Right lung (tissue), 5 donors: ENCODE results near the gene ANKRD33B. TPM values are rescaled to one million over a fixed set of nuclear protein-coding genes. Genes with fewer than 3 reads are reported as not detected.
A peak's percentile ranks its signal among the peaks of the same experiment; 100 is the strongest.
"Not testable (repeated sequence)": the region's sequence is repeated elsewhere in the genome, so short reads cannot be mapped to it uniquely, and the experiment has no call there.

Experiments used
- DNase-seq, 2 donors: peaks; one replicate each; pipeline ENCODE4 v3.0.0-alpha.2; 2013
- polyA plus RNA-seq, 5 donors: library from polyadenylated mRNA; unstranded; fragments of 120-200 nt; gene quantifications; one replicate each; pipeline versions ENCODE4 v1.2.1 to v1.2.3, GENCODE V29; 2013; ENCODE audit warnings: inconsistent platforms in 1 of 5, low replicate concordance in 1 of 5; ENCODE audit not compliant: insufficient read length in 5 of 5, insufficient read depth in 1 of 5

ANKRD33B gene
- polyA plus RNA-seq, 5 donors: 0.53 to 0.78 (median 0.58) TPM

DNA sequence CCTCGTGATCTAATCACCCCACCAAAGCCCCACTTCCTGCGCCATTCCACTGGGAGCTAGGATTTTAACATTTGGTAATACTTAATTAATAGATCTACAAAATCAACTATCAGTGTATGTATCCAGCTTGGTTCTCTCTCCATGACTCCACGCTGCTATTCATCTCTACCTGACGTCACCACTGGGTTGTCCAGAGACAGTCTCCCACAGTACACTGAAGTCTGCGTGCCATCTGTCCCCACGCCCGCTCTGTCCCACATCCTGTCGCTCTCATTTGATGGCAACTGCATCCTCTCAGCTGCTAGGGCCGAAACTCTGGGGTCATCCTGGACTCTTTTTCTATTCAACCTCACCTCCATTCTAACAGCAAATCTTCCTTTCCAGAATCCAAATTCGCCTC is 53.2 kb downstream of the ANKRD33B start:
- no peak for DNase-seq

DNA sequence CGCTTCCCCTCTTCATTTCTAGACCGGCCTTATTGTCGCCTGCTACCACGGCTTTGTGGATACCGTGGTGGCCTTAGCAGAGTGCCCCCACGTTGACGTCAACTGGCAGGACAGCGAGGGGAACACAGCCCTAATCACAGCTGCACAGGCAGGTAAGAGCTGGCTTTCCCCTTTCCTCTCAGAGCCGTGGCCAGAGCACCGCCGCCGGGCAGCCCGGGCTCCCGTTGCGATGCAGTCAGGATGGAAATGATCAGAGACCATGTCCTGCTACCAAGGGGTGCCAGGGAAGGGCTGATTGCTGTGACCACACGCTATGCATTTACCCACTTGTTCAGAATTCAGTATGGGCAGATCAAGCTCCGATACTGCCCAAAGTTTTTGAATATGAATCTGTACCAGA is 54.4 kb downstream of the ANKRD33B start:
- DNase-seq: no peak

DNA sequence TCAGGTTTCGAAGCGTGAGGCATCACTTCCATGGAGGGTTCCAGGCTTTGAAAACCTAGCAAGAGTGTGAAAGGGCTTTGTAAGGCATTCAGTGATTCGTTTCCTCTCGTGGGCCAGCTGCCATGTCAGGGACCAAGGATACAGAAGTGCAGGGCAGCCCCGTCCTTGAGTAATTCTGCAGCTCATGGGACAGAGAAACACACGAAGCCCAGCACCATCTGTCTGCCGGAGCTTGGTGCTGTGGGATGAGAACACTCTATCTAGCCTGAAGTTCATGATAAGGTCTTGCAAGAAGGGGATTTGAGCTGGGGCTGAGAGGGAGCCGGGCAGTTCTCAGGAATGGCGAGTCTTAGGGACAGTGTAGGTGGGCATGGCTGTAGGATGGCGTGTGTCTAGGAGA is 55.8 kb downstream of the ANKRD33B start:
- DNase-seq: no peak

DNA sequence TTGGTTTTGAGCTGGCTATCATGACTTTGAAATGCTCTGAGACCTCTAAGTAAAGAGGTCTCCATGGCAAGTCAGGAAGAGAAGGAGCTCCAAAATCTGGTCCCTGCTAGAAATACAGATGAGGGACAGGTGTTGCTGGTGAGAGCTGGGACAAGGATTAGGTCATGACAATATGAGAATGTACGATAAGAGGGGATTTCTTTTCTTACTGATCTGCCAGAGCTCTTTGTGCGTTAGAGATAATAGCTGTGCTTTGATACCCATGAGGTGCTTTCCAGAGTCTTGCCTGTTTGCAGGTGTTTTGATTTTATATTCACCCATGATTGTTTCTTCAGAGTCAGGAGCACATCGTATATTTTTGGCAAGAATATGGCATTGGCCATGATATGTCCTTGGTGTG is 56.5 kb downstream of the ANKRD33B start:
- DNase-seq: no peak

DNA sequence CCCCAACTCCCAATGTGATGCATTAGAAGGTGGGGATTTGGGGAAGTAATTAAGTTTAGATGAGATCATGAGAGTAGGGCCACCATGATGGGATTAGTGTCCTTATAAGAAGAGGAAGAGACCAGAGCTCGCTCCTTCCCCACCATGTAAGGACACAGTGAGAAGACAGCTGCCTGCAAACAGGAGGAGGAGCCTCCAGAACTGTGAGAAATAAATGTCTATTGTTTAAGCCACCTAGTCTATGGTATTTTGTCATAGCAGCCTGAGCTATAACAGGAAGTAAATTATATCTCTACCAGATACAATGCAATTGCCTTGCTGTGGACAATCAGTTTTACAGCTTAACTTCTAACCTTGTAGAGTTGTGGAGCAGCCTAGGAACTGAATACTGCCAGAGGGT is 58.0 kb downstream of the ANKRD33B start:
- no peak for DNase-seq

DNA sequence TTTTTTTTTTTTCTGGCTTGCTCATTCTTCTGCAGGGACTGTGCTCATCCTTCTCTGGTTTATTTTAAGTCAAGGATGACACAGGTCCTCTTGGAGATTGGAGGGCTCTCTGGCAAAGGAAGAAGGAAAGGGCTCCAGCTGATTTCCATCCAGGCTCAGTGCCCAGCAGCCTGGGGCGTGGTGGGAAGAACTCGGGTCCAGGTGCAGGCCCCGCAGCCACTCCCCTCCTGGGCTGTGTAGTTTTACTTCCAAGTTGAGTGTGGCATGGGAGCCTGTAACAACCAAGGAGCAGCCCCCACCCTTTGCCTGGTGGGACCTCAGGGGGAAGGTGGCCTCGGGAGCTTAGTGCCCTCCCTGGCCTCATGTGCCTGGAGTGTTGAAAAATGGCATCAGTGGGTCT is 58.9 kb downstream of the ANKRD33B start:
- no peak for DNase-seq

DNA sequence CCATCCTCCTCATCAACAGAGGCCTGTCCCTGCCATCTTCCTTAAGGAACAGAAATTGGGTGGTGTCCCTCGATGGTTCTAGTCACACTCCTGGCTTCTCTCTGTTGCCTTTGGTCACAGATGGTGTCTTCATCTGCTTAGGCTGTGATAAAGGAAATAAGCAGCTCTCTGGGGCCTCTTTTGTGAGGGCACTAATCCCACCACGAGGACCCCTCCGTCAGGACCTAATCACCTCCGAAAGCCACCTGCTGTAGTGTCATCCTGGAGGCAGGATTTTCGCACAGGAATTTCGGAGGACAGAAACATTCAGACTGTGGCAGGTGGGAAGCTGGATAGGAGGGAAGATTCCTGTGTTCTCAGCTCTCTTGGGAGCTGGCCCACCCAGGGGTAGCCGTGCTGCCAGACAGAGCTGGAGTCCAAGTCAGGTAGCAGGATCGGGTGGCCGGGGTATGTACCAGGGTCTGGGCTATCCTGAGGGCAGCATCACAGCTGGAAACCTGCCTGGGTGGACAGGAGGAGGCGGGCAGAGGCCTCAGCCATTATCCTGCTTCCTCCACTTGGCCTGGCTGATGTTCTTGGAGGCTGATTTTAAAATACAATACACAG is 59.5 kb downstream of the ANKRD33B start:
- DNase-seq: no peak

DNA sequence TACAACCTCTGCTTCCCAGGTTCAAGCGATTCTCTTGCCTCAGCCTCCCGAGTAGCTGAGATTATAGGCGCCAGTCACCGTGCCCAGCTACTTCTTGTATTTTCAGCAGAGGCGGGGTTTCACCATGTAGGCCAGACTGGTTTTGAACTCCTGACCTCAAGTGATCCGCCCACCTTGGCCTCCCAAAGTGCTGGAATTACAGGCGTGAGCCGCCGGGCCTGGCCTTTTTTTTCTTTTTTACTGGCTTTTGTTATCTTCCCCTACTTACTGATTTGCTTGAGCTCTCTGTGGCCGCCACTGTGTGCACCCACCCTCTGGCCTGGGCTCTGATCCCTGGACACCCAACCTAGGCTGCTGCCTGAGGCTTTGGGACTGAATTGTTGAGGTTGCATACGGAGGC is 60.3 kb downstream of the ANKRD33B start:
- no peak for DNase-seq

DNA sequence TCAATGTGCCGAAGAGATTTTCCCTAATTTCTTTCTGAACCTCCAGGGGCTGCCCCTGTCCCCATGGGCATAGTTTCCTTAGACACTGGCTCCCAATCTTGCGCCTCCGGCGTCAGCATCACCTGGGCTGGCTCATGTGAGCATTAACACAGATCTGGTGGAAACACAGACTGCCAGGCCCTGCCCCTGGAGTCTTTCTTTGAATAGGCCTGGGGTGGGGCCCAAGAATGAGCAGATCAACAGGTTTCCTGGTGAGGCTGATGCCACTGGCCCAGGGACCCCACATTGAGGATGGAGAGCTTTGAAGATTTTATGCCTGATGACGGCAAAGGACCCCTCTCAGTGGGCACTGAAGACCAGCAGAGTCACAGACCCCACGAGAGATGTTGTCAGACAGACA is 60.8 kb downstream of the ANKRD33B start:
- DNase-seq: no peak

DNA sequence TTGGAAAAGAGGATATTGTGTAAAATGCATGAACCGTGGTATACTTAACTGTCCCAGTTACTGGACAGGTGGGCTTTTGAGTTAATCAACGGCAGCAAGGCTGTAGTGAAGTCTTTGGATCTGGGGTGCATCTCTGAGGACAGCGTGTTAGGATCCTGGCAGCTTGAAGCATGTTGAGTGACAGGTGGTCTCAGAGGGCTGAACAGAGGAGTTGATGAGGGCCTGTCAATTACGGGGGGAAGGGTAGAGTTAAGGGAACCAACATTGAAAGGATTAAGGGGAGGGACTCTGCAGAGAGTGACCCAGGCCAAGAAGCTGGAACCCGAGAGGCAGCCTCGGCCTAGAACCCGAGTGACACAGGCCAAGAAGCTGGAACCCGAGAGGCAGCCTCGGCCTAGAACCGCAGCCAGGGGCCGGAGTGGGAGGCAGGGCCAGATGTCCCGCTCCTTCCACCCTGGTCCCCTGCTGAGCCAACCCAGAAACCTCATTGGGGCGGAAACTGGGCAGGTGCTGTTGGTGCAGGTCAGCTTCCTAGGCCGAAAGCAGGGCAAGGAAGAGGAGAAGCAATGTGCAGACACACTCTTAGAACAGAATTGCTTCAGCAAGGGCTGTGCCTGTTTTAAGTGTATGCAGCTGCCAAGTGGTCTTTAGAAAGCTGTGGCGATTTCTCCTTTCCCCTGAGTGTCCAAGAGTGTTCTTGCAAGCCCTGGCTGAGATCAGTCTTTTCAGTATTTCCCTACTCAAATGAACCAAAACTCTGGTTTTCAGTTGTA is 62.0 kb downstream of the ANKRD33B start:
- no peak for DNase-seq

DNA sequence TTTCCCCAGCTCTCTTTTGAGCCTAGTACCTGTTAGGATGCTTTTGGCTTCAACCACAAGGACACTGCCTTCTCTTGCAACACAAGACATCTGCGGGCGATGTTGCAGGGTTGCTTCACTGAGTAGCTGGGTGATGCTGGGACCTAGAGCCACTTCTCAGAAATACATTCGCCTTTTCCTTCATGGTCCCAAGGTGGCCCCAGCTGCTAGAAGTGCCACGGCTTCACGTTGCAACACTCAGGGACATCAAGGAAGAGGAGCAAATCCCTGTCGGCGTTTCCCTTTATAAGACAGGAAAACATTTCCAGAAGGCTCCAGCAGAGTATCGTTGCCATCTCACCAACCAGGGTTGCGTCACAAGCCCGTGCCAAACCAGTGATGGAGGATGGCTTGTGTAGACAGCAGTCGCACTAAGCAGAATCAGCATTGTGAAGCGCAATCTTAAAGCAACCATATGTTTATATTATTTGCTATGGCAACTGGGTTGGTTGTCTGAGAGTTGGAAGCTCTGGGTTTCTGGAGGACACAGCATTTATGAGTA is 62.7 kb downstream of the ANKRD33B start:
- DNase-seq: peak; percentile 31 to 45

DNA sequence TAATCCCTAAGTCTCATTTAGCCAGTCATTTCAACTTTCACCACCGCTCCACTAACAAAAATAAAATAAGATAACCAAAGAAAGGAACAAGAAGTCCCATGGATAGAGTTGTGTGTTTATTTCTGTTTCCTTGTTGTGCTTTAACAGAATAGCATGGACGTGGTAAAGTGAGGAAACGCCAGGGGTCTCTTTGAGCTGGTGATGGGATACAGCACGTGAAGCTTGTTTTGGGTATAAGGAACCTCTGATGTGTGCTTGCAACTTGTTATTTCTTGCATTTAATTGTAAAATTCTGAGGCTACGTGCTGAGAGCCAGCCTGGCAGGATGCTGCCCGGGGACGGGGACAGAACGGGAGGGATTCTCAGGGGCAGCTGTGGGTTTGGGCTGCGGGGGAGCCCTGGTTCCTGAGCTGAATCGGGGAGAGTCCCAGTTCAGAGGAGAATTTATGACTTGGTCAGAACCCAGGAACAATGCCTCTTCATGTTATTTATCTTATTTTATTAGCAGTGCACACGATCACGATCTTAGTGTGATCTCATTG is 63.4 kb downstream of the ANKRD33B start:
- DNase-seq: no peak

DNA sequence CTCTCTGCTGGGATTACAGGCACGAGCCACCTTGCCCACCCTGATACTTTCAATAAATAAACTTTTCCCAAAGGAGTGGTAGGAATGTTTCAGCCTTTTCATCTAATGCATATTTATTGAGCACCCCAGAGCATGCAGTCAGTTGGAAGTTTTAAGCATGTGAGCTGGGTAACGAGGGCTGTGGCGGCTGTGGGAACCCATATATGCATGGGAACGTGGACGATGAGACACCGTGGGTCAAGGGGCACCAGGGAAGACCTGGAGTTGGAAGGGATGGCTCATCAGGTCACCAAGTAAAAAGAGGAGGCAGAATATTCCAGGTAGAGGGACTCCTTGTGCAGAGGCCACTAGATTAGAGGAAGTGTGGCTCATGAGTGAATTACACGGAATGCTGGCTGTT is 64.7 kb downstream of the ANKRD33B start:
- DNase-seq: no peak

DNA sequence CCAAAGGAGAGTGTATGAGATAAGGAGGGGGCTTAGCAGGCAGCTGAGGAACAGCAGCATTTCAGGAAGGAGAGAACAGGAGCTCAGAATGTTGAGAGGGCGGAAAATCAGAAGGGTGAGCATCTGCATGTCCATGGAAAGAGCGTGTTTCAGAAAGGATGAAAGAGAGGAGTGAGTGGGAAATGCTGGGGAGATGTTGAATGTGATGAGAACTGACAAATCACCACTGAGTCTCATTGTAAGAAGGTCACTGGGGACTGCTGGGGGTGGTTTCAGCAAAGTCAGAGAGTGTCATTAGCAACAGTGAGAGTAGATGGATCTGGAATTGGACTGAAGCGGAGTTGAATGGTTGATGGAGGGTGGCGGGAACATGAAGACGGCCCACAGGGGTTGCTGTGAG is 65.8 kb downstream of the ANKRD33B start:
- DNase-seq: no peak

DNA sequence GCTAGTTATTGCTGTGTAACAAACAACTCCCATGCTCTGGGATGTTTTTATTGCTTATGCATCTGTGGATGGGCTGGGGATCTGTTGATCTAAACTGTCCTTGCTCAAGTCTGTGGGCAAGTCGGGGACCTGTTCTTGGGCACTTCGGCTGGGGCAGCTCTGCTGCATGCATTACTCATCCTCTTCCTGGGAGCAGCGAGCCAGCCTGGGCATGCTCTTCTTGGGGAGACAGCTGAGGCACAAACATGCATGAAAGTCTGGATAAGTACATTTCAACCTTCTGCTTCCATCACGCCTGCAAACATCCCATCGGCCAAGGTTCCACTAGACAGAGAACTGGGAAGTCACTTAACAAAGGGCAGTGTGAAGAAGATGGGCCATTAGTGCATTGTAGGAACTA is 66.3 kb downstream of the ANKRD33B start:
- no peak for DNase-seq

DNA sequence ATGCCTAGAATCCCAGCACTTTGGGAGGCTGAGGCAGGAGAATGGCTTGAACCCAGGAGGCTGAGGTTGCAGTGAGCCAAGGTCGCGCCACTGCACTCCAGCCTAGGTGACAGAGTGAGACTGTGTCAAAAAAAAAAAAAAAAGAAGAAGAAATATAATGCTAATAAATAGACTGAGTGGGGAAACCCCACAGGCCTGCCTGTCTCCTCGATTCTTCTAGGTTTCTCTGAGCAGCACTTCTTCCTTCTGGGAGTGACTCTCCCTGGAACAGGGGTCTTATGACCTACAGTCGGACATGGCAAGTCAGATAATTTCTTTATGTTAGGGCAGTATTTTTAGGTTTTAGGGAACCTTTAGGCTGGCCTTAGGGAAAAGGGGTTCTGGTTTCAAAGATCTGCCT is 66.9 kb downstream of the ANKRD33B start:
- DNase-seq: not testable (repeated sequence)

DNA sequence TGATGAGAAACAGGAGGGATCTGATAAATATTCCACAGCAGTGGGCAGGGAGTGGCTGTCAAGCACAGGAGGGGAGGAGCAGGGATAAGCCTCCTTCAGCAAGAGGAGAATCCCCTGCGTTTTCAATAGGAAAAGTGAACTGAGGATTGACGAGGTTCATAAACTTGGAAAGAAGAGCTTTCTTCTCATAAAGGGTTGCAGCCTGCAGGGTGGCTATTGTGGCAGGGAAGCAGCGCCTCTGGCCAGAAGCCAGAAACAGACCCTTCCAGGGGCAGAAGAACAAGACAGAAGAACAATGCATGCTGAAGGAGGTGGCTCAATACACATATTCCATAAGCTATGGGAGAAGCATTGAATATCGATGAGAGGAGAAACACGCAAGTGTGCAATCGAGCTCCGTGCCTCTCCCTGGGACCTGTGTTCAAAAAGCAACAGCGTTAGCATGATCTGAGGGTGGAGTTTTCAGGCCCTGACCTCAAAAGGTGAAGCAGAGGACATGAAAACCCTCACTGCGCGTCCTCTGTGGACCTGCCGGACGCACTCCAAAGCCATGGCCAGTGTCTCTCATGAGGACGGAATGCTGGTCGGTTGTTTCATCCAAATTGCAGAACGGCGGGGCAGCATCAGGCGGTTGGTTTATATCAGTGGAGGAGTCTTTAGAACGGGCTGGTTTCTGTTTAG is 67.6 kb downstream of the ANKRD33B start:
- DNase-seq: no peak

DNA sequence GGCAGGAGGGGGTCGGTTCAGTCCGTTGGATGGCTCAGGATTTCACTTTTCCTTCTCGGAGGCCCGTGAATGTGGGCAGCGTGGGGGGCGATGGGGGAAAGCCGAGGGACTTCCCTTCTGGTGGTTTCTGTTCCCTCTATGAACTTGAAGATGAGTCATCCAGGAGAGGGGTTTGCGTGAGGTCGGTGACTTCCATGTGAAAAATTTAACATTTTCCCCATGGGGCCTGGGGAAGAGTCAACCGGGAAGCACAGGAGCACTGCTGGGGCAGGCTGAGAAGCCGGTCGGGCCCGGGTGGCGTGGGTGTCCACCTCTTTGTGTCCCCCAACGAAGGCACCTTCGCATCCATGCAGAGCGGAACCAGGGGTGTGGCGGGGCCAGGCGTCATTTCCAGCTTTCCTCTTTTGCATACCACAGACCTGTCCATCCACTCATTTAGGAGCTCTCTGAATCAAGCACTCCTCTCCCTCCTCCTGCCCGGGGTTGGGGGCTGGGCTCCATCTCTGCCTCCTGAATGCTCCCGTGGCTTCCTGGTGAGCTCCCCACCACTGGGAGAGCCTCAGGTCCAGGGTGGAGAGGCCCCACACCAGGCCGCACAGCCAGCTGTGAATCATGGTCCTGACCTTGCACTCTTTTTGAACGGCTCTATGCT is 68.4 kb downstream of the ANKRD33B start:
- no peak for DNase-seq

DNA sequence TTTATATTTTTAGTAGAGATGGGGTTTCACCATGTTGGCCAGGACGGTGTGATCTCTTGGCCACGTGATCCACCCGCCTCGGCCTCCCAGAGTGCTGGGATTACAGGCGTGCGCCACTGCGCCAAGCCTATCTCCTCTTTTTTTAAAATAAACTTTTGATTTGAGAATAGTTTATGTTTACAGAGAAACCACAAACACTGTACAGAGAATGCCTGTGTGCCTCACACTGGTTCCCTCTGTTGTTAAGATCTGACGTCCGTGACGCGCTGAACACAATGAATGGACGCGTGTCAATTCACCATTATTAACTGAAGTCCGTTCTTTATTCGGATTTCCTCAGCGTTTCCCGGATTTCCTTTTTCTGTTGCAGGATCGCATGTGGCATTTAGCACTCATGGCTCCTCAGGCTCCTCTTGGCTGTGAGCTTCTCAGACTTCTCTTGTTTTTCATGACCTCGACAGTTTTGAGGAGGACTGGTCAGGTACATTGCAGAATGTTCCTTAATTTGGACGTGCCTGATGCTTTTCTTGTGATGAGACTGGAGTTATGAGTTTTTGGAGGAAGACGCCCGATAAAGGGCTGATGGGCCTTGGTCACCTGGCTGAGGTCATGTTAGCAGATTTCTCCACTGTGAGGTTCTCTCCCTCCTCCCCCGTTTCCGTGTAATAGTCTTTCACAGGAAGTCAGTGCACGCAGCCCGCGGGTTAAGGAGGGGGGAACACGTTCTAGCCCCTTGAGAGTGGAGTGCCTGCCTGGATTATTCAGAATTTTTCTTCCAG is 69.6 kb downstream of the ANKRD33B start:
- DNase-seq: no peak

DNA sequence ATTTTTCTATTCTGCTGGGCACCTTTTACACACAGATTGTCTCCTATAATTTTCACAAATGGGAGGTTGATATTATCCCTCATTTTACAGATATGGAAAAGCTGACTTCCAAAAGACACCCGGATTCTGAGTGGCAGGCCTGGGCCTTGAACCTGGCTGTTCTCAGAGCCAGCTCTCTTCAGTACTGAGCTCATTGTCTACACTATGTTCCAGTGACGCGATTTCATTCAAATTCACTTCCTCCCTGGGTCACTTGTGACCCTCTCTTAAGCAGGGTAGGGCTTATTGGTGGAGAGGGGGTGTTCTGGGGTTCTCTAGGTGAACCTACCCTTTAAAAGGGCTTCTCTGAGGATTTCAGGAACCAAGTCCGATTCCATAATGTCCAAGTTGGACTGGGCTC is 70.2 kb downstream of the ANKRD33B start:
- no peak for DNase-seq

DNA sequence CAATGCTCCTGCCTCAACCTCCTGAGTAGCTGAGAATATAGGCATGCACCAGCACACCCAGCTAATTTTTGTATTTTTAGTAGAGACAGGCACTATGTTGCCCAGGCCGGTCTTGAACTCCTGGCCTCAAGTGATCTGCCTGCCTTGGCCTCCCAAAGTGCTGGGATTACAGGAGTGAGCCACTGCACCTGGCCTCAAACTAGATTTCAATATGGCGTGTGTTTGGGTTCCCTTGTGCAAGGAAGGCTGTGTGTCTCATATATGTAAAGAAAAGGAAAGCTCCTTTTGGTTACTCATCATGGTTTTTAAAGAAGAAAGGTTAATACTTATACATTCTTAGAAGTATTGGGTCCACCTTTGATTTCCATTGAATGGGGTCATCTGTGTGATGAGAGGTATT is 70.7 kb downstream of the ANKRD33B start:
- no peak for DNase-seq
